Ishikawa (cell line): Measurements from ENCODE around the gene USP47.

ENCODE experiments used
- EP300 ChIP-seq: IDR thresholded peaks from 2 replicates; pipeline ENCODE4 v1.6.1; 2012; ENCODE audit warnings: borderline replicate concordance
- FOXM1 ChIP-seq: IDR thresholded peaks from 2 replicates; pipeline ENCODE4 v1.6.1; 2012; ENCODE audit warnings: low read depth, borderline replicate concordance
- TAF1 ChIP-seq: IDR thresholded peaks from 2 replicates; pipeline ENCODE4 v1.6.1; 2012; ENCODE audit warnings: low read depth, mild to moderate bottlenecking
- TCF12 ChIP-seq: IDR thresholded peaks from 2 replicates; pipeline ENCODE4 v1.6.1; 2012; ENCODE audit warnings: low read depth

GRCh38 chr11:11985016-11985715, 143.4 kb downstream of the USP47 start:
- TF ChIP-seq TAF1 = no peak
- no peak for TF ChIP-seq FOXM1
- TF ChIP-seq EP300 = no peak
- no peak for TF ChIP-seq TCF12
